Measurements from ENCODE around the gene CCT2.

The CCT2 gene

GRCh38 chr12:69644511-69644910 lies 59.3 kb downstream of the CCT2 start:
- no peak for DNase-seq (ENCODE audit: low spot score)

GRCh38 chr12:69645031-69645430 lies 59.8 kb downstream of the CCT2 start:
- no peak for DNase-seq (ENCODE audit: low spot score)

GRCh38 chr12:69647178-69647577 lies 61.9 kb downstream of the CCT2 start:
- DNase-seq (ENCODE audit: low spot score): no peak

GRCh38 chr12:69648476-69648875 lies 63.2 kb downstream of the CCT2 start:
- DNase-seq (ENCODE audit: low spot score): no peak

- no peak for DNase-seq (ENCODE audit: low spot score)
Measured at GRCh38 chr12:69649529-69649928, 64.3 kb downstream of the CCT2 start.
